Measurements from ENCODE around the gene RARB.

DNA sequence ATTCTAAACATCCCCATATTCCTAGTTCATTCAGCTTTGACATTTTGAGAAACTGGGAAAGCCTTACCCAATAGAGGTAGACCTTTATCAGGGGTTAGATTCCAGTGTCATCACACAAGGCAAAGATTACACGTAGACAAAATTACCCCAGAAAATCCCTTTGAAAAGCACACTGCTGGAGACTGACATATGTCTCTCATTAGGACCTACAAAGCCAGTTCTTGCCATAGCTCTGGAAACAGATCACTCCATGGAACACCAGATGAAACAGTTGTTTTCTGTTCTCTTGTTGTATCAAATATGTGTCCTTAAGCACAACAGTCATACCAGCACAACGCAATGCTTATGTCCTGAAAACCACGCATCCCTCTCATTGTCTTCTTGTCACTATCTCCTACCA lies 44.7 kb downstream of the RARB start:
- TF ChIP-seq, protein P1, sequence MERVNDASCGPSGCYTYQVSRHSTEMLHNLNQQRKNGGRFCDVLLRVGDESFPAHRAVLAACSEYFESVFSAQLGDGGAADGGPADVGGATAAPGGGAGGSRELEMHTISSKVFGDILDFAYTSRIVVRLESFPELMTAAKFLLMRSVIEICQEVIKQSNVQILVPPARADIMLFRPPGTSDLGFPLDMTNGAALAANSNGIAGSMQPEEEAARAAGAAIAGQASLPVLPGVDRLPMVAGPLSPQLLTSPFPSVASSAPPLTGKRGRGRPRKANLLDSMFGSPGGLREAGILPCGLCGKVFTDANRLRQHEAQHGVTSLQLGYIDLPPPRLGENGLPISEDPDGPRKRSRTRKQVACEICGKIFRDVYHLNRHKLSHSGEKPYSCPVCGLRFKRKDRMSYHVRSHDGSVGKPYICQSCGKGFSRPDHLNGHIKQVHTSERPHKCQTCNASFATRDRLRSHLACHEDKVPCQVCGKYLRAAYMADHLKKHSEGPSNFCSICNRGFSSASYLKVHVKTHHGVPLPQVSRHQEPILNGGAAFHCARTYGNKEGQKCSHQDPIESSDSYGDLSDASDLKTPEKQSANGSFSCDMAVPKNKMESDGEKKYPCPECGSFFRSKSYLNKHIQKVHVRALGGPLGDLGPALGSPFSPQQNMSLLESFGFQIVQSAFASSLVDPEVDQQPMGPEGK (CRISPR knock-in tag; IDR thresholded peaks at IDR 0.05; ENCODE audit: borderline replicate concordance): no peak
- TF ChIP-seq ESRRG (CRISPR knock-in tag; IDR thresholded peaks at IDR 0.05) (no peak), ZNF565 (CRISPR knock-in tag; conservative IDR thresholded peaks at IDR 0.05; ENCODE audit: low read depth) (no peak), ARNTL (CRISPR knock-in tag; IDR thresholded peaks at IDR 0.05; ENCODE audit: borderline replicate concordance, low read depth) (no peak), PPARA (CRISPR knock-in tag; IDR thresholded peaks at IDR 0.05; ENCODE audit: borderline replicate concordance) (no peak), CSDC2 (CRISPR knock-in tag; IDR thresholded peaks at IDR 0.05) (no peak)
- TF ChIP-seq, protein P2, sequence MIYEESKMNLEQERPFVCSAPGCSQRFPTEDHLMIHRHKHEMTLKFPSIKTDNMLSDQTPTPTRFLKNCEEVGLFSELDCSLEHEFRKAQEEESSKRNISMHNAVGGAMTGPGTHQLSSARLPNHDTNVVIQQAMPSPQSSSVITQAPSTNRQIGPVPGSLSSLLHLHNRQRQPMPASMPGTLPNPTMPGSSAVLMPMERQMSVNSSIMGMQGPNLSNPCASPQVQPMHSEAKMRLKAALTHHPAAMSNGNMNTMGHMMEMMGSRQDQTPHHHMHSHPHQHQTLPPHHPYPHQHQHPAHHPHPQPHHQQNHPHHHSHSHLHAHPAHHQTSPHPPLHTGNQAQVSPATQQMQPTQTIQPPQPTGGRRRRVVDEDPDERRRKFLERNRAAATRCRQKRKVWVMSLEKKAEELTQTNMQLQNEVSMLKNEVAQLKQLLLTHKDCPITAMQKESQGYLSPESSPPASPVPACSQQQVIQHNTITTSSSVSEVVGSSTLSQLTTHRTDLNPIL (CRISPR knock-in tag; IDR thresholded peaks at IDR 0.05; ENCODE audit: low read depth): no peak

Measured in SK-N-SH treated with all-trans-retinoic acid at 6 μM for 48 hours (cell line).